Neuronal stem cell (in vitro differentiated cells): ENCODE measurements around the gene RNF222.
A peak's percentile ranks its signal among the peaks of the same experiment; 100 is the strongest.

Experiments
- DNase-seq: peaks from one replicate; pipeline ENCODE4 v3.0.0-alpha.2; 2013; ENCODE audit warnings: low spot score
- H2AFZ ChIP-seq: one replicate; pipeline ENCODE4 v1.6.1; 2013; ENCODE audit warnings: mild to moderate bottlenecking, low read length, inconsistent platforms
- H2AK5ac ChIP-seq: 2 replicates; pipeline ENCODE4 v1.6.1; 2013; ENCODE audit warnings: low read depth, mild to moderate bottlenecking, inconsistent platforms, low read length, moderate library complexity, mixed read lengths
- H2BK120ac ChIP-seq: 2 replicates; pipeline ENCODE4 v1.6.1; 2013; ENCODE audit warnings: low read depth, mild to moderate bottlenecking, inconsistent platforms, low read length, moderate library complexity, mixed read lengths
- H2BK12ac ChIP-seq: one replicate; pipeline ENCODE4 v1.6.1; 2013; ENCODE audit warnings: low read length, inconsistent platforms
- H2BK15ac ChIP-seq: 2 replicates; pipeline ENCODE4 v1.6.1; 2013; ENCODE audit warnings: mild to moderate bottlenecking, low read length, inconsistent platforms, mixed read lengths
- H2BK5ac ChIP-seq: one replicate; pipeline ENCODE4 v1.6.1; 2013; ENCODE audit warnings: inconsistent platforms, mild to moderate bottlenecking, low read length, moderate library complexity
- H3K14ac ChIP-seq: one replicate; pipeline ENCODE4 v1.6.1; 2013; ENCODE audit warnings: low read length, inconsistent platforms
- H3K18ac ChIP-seq: 2 replicates; pipeline ENCODE4 v1.6.1; 2013; ENCODE audit warnings: low read length, inconsistent platforms
- H3K23ac ChIP-seq: 2 replicates; pipeline ENCODE4 v1.6.1; 2013; ENCODE audit warnings: low read depth, mild to moderate bottlenecking, mixed read lengths, low read length, inconsistent platforms; ENCODE audit not compliant: poor library complexity
- H3K27ac ChIP-seq: replicated peaks from 3 replicates; pipeline ENCODE4 v1.5.1; 2013; ENCODE audit warnings: low read length, inconsistent platforms
- H3K27me3 ChIP-seq, 3 experiments: 2 replicates each; pipeline ENCODE4 v1.6.1; 2013; ENCODE audit warnings: low read length in 3 of 3, mild to moderate bottlenecking in 2 of 3, inconsistent platforms in 1 of 3, low read depth in 1 of 3, mixed read lengths in 1 of 3, moderate library complexity in 1 of 3; ENCODE audit not compliant: control insufficient read depth in 3 of 3, insufficient read depth in 3 of 3
- H3K36me3 ChIP-seq, 2 donors: replicated peaks in 1 of 2; 2 replicates each; pipeline ENCODE4 v1.6.1; 2013; ENCODE audit warnings: low read length in 2 of 2; ENCODE audit not compliant: control insufficient read depth in 2 of 2, insufficient read depth in 2 of 2
- H3K4ac ChIP-seq: 2 replicates; pipeline ENCODE4 v1.6.1; 2013; ENCODE audit warnings: inconsistent platforms, mild to moderate bottlenecking, low read length, moderate library complexity
- H3K4me1 ChIP-seq, 2 donors: 1 replicate in 1 of 2; 2 replicates in 1 of 2; pipeline ENCODE4 v1.6.1; 2013; ENCODE audit warnings: low read length in 2 of 2, low read depth in 1 of 2; ENCODE audit not compliant: control insufficient read depth in 2 of 2, insufficient read depth in 1 of 2
- H3K4me2 ChIP-seq: one replicate; pipeline ENCODE4 v1.6.1; 2013; ENCODE audit warnings: mild to moderate bottlenecking, low read length, inconsistent platforms; ENCODE audit not compliant: insufficient read depth, poor library complexity, severe bottlenecking
- H3K4me3 ChIP-seq, 2 donors: 2 replicates each; pipeline ENCODE4 v1.5.1; 2013; ENCODE audit warnings: low read length in 2 of 2, mild to moderate bottlenecking in 2 of 2, inconsistent platforms in 1 of 2, moderate library complexity in 1 of 2
- H3K79me1 ChIP-seq: one replicate; pipeline ENCODE4 v1.6.1; 2013; ENCODE audit warnings: low read depth, mild to moderate bottlenecking, inconsistent platforms, low read length, moderate library complexity
- H3K9ac ChIP-seq: one replicate; pipeline ENCODE4 v1.6.1; 2013; ENCODE audit warnings: mild to moderate bottlenecking, low read depth, low read length, inconsistent platforms; ENCODE audit not compliant: poor library complexity
- H3K9me3 ChIP-seq, 2 donors: replicated peaks in 1 of 2; 2 replicates each; pipeline versions ENCODE3 to v1.6.1; 2013; ENCODE audit warnings: low read length in 2 of 2, mild to moderate bottlenecking in 2 of 2, inconsistent platforms in 1 of 2, low read depth in 1 of 2, mixed read lengths in 1 of 2, moderate library complexity in 1 of 2; ENCODE audit not compliant: control insufficient read depth in 2 of 2, insufficient read depth in 1 of 2
- H4K8ac ChIP-seq: one replicate; pipeline ENCODE4 v1.6.1; 2013; ENCODE audit warnings: low read depth, mild to moderate bottlenecking, inconsistent platforms, low read length, moderate library complexity
- H4K91ac ChIP-seq: one replicate; pipeline ENCODE4 v1.6.1; 2013; ENCODE audit warnings: low read length, low read depth, mild to moderate bottlenecking, inconsistent platforms; ENCODE audit not compliant: poor library complexity
- WGBS, 2 donors: extraction: QIAGEN DNeasy Blood & Tissue Kit; methylation state at CpG; one replicate each; pipeline ENCODE4 v1.1.7; 2013; ENCODE audit warnings: missing lambda C conversion rate in 2 of 2, mixed read lengths in 1 of 2; ENCODE audit not compliant: insufficient read length in 2 of 2, insufficient replicate concordance in 1 of 2; ENCODE audit errors: extremely low coverage in 2 of 2; 5-methylcytosine and 5-hydroxymethylcytosine counted together

RNF222 gene

GRCh38 chr17:8413328-8413727, 15.7 kb upstream of the RNF222 start:
- no peak overlapping the region for H4K8ac ChIP-seq
- H3K9me3 ChIP-seq, result no peaks in the 10 kb centered on the region
- H3K27me3 ChIP-seq, result peaks cover 0 to 38% (median 2%) of the 10 kb centered on the region in 3 experiments
- no peak overlapping the region for H3K23ac ChIP-seq
- peaks cover 0 to 3% of the 10 kb centered on the region in 2 donors for H3K4me1 ChIP-seq
- H2AK5ac ChIP-seq, result no peak overlapping the region
- H2BK12ac ChIP-seq, result no peak overlapping the region
- no peak overlapping the region for H3K18ac ChIP-seq
- no peaks in the 10 kb centered on the region for H3K36me3 ChIP-seq
- no peak overlapping the region for H3K4ac ChIP-seq
- no peak overlapping the region for H2AFZ ChIP-seq
- no peak for DNase-seq
- no peak overlapping the region for H3K14ac ChIP-seq
- no peak overlapping the region for H2BK15ac ChIP-seq
- H2BK120ac ChIP-seq, result no peak overlapping the region
- no peak overlapping the region for H3K27ac ChIP-seq
- no peak overlapping the region for H3K9ac ChIP-seq
- no peak overlapping the region for H3K4me2 ChIP-seq
- no peak overlapping the region for H2BK5ac ChIP-seq
- no peak overlapping the region for H3K4me3 ChIP-seq
- no peaks in the 10 kb centered on the region for H3K79me1 ChIP-seq
- no CpG with 5 or more reads among the region's 4 CpGs for WGBS, 2 donors
- H4K91ac ChIP-seq, result no peak overlapping the region

- no CpG with 5 or more reads among the region's 5 CpGs for WGBS, 2 donors
- Histone ChIP-seq H4K8ac (no peak overlapping the region), H3K23ac (no peak overlapping the region), H3K9me3 (no peaks in the 10 kb centered on the region), H4K91ac (no peak overlapping the region), H2AK5ac (no peak overlapping the region), H2BK120ac (no peak overlapping the region), H3K4me3 (no peak overlapping the region), H3K4me2 (no peak overlapping the region), H3K79me1 (no peaks in the 10 kb centered on the region), H3K27ac (no peak overlapping the region), H3K4ac (no peak overlapping the region), H3K4me1 (peaks cover 0 to 3% of the 10 kb centered on the region in 2 donors), H3K18ac (no peak overlapping the region), H2BK12ac (no peak overlapping the region), H3K27me3 (peaks cover 0 to 26% (median 2%) of the 10 kb centered on the region in 3 experiments), H2BK5ac (no peak overlapping the region), H2BK15ac (no peak overlapping the region), H3K9ac (no peak overlapping the region), H3K36me3 (no peaks in the 10 kb centered on the region), H3K14ac (no peak overlapping the region), H2AFZ (no peak overlapping the region)
- no peak for DNase-seq
These were observed 14.5 kb upstream of the RNF222 start for GRCh38 chr17:8412089-8412488.

- Histone ChIP-seq H3K14ac (no peak overlapping the region), H2BK15ac (no peak overlapping the region), H3K4me2 (no peak overlapping the region), H3K79me1 (no peaks in the 10 kb centered on the region), H2BK120ac (no peak overlapping the region), H4K91ac (no peak overlapping the region), H3K9me3 (no peaks in the 10 kb centered on the region), H4K8ac (no peak overlapping the region), H2AFZ (no peak overlapping the region), H3K27ac (no peak overlapping the region), H3K18ac (no peak overlapping the region), H3K27me3 (peaks cover 0 to 20% (median 2%) of the 10 kb centered on the region in 3 experiments), H3K23ac (no peak overlapping the region), H3K4ac (no peak overlapping the region), H2BK12ac (no peak overlapping the region), H2BK5ac (no peak overlapping the region), H2AK5ac (no peak overlapping the region), H3K36me3 (no peaks in the 10 kb centered on the region), H3K4me3 (no peak overlapping the region), H3K4me1 (peaks cover 0 to 3% of the 10 kb centered on the region in 2 donors), H3K9ac (no peak overlapping the region)
- DNase-seq, result no peak
- WGBS, 2 donors, result no CpG with 5 or more reads among the region's 1 CpG
These were observed 13.2 kb upstream of the RNF222 start for GRCh38 chr17:8410883-8411238.

- Histone ChIP-seq H3K18ac (no peak overlapping the region), H3K27ac (no peak overlapping the region), H4K8ac (no peak overlapping the region), H3K9ac (no peak overlapping the region), H3K4me3 (no peak overlapping the region), H2AK5ac (no peak overlapping the region), H3K79me1 (no peaks in the 10 kb centered on the region), H2BK12ac (no peak overlapping the region), H2BK5ac (no peak overlapping the region), H2BK120ac (no peak overlapping the region), H3K27me3 (peaks cover 0 to 22% (median 2%) of the 10 kb centered on the region in 3 experiments), H2AFZ (peak overlapping the region; percentile 54), H3K23ac (no peak overlapping the region), H3K14ac (no peak overlapping the region), H3K36me3 (no peaks in the 10 kb centered on the region), H3K4me1 (peaks cover 2 to 7% of the 10 kb centered on the region in 2 donors), H3K4me2 (no peak overlapping the region), H2BK15ac (no peak overlapping the region), H3K9me3 (no peaks in the 10 kb centered on the region), H4K91ac (no peak overlapping the region), H3K4ac (no peak overlapping the region)
- DNase-seq, result peak; percentile 86
- WGBS, 2 donors, result no CpG with 5 or more reads among the region's 19 CpGs
These were observed 12.6 kb upstream of the RNF222 start for GRCh38 chr17:8409966-8410882.
